ENCODE measurements around the gene EPDR1. TPM values are rescaled to one million over a fixed set of nuclear protein-coding genes. Genes with fewer than 3 reads are reported as not detected.
A peak's percentile ranks its signal among the peaks of the same experiment; 100 is the strongest.

EPDR1 gene
- polyA plus RNA-seq, 1 donor = 5.8 TPM

DNA sequence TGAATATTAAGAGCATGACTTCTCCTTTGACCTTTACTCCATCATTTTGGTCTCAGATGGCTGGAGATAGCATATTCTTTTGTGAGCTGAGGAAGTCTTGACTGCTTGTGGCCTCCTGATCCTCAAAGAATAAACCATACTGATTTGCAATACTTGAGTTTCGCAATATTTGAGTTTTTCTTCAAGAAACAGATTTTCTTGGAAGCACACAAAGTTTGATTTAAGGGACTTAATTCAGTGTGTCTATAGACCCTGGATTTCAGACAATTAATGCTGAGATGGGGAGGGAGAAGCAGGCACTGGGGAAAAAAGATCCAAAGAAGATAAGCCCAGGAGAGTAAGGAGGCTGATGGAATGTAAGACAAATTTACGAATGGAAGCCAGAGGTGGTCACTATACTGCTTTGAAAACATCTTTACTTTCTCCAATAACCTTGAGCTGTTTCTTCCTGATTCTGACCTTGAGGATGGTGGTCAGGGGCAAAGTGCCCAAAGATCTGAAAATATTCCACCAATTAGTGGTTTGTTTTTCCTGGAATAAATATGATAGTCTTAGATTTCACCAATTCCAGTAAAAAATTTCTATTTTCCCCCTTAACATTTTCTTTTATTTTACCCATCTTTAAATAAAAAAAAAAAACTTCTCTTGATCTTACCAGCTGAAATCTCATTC lies 7.5 kb downstream of the EPDR1 start:
- H3K27ac ChIP-seq (ENCODE audit: low read length) = no peak overlapping the region

DNA sequence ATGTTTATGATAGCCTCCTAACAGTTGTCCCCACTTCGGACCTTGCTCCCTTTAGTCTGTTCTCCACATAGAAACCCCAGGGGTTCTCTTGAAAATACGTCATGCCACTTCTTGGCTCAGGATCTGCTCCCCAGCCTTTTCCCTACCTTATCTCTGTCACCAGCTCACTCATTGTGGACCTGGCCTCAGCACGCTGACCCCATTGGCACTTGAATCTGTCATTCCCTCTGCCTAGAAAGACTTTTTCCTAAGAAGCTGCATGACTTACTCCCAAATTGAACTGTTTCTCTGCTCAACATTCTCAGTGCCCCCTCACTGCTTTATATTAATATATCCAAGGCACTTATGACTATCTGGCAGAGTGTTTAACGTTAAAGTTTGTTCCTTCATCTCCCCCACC lies 8.4 kb downstream of the EPDR1 start:
- Histone ChIP-seq H3K4me3 (ENCODE audit: low read length) (no peak overlapping the region), H3K9me3 (ENCODE audit: control insufficient read depth, low read depth, low read length) (no peaks in the 10 kb centered on the region), H3K27ac (ENCODE audit: low read length) (no peak overlapping the region), H3K36me3 (ENCODE audit: control insufficient read depth, insufficient read depth, low read length) (no peaks in the 10 kb centered on the region), H3K27me3 (ENCODE audit: control insufficient read depth, insufficient read depth, low read length) (peaks cover 3% of the 10 kb centered on the region), H3K4me1 (ENCODE audit: control insufficient read depth, insufficient read depth, low read length) (no peaks in the 10 kb centered on the region)
- 90% methylated on average over 1 of the region's 4 CpGs for WGBS (ENCODE audit: insufficient coverage, low lambda C conversion rate)
- DNase-seq = no peak

More for the DNA sequence above, 7.5 kb downstream of the EPDR1 start:
- no peak overlapping the region for H3K4me3 ChIP-seq (ENCODE audit: low read length)
- no peaks in the 10 kb centered on the region for H3K36me3 ChIP-seq (ENCODE audit: control insufficient read depth, insufficient read depth, low read length)
- no peak for DNase-seq
- H3K4me1 ChIP-seq (ENCODE audit: control insufficient read depth, insufficient read depth, low read length) = no peaks in the 10 kb centered on the region
- peaks cover 4% of the 10 kb centered on the region for H3K27me3 ChIP-seq (ENCODE audit: control insufficient read depth, insufficient read depth, low read length)
- 63% methylated on average over 1 of the region's 2 CpGs for WGBS (ENCODE audit: insufficient coverage, low lambda C conversion rate)
- no peaks in the 10 kb centered on the region for H3K9me3 ChIP-seq (ENCODE audit: control insufficient read depth, low read depth, low read length)

GRCh38 chr7:37930226-37930948 lies 9.9 kb downstream of the EPDR1 start:
- Histone ChIP-seq H3K4me3 (ENCODE audit: low read length) (no peak overlapping the region), H3K9me3 (ENCODE audit: control insufficient read depth, low read depth, low read length) (no peaks in the 10 kb centered on the region), H3K36me3 (ENCODE audit: control insufficient read depth, insufficient read depth, low read length) (no peaks in the 10 kb centered on the region), H3K27me3 (ENCODE audit: control insufficient read depth, insufficient read depth, low read length) (peaks cover 3% of the 10 kb centered on the region), H3K27ac (ENCODE audit: low read length) (no peak overlapping the region), H3K4me1 (ENCODE audit: control insufficient read depth, insufficient read depth, low read length) (no peaks in the 10 kb centered on the region)
- no peak for DNase-seq
- WGBS (ENCODE audit: insufficient coverage, low lambda C conversion rate) = no CpG with 5 or more reads among the region's 5 CpGs

- Histone ChIP-seq H3K4me3 (ENCODE audit: low read length) (no peak overlapping the region), H3K4me1 (ENCODE audit: control insufficient read depth, insufficient read depth, low read length) (no peaks in the 10 kb centered on the region), H3K27ac (ENCODE audit: low read length) (no peak overlapping the region), H3K9me3 (ENCODE audit: control insufficient read depth, low read depth, low read length) (no peaks in the 10 kb centered on the region), H3K36me3 (ENCODE audit: control insufficient read depth, insufficient read depth, low read length) (no peaks in the 10 kb centered on the region), H3K27me3 (ENCODE audit: control insufficient read depth, insufficient read depth, low read length) (peaks cover 3% of the 10 kb centered on the region)
- DNase-seq = no peak
- WGBS (ENCODE audit: insufficient coverage, low lambda C conversion rate) = no CpG with 5 or more reads among the region's 2 CpGs
Measured at GRCh38 chr7:37932543-37932942, 12.1 kb downstream of the EPDR1 start.

DNA sequence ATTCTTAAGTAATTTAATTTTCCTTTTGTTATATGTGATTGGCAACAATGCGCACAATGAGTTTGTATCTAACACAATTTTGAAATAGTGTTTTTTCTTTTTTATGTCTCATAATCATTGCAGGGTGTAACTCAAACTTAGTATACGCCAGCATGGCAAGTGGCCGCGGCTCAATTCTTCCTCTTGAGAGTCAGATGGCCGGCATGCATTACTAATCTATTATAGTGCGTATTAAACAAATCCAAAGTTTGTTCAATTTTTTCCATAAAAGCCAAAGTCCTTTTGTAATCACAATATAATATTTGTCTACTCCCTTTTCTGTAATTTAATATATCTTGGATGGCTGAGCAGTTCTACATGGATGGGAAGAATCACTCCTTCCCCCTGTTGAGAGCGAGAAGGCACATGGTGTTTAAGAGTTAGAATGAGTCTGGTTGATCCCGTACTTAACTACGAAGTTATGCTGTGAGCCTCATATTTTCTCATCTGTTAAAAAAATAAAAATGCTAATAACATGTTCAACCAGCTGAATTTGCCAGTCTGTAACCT lies 12.7 kb downstream of the EPDR1 start:
- DNase-seq = no peak
- WGBS (ENCODE audit: insufficient coverage, low lambda C conversion rate) = 90% methylated on average over 2 of the region's 9 CpGs
- H3K4me1 ChIP-seq (ENCODE audit: control insufficient read depth, insufficient read depth, low read length) = no peaks in the 10 kb centered on the region
- H3K4me3 ChIP-seq (ENCODE audit: low read length) = no peak overlapping the region
- no peaks in the 10 kb centered on the region for H3K9me3 ChIP-seq (ENCODE audit: control insufficient read depth, low read depth, low read length)
- H3K36me3 ChIP-seq (ENCODE audit: control insufficient read depth, insufficient read depth, low read length) = no peaks in the 10 kb centered on the region
- peaks cover 3% of the 10 kb centered on the region for H3K27me3 ChIP-seq (ENCODE audit: control insufficient read depth, insufficient read depth, low read length)
- no peak overlapping the region for H3K27ac ChIP-seq (ENCODE audit: low read length)

DNA sequence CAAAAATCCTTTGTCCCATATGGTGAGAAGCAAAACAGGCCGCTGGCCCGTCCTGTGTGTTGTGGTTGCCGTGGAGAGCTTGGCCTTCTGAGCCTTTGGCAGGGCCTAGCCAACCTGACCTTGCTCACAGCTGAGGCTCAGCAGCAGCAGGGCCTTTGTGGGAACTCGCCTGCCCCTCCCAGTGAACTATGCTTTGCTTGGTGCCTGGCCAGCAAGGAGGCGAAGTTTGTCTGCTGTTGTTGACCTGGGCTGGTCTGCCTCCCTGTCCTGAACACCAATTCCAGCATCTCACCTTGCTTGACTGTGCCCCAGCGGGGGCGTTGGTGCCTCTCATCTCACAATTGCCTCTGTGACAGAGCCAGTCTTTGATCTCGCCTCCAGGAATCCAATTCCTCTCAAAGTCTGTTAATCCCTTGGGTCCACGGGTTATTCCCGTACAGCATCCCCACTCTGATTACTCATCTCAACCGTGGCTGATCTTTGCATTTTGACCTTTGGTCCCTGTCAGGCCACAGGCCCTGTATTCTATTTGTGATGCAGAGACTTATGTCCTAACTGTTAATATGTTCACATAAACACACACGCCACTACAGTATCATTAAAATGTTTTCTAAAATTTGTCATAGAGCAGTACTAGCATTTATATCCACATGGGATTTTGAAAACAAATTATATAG lies 22.6 kb downstream of the EPDR1 start:
- Histone ChIP-seq H3K9me3 (ENCODE audit: control insufficient read depth, low read depth, low read length) (no peaks in the 10 kb centered on the region), H3K27ac (ENCODE audit: low read length) (peak overlapping the region; percentile 14), H3K4me1 (ENCODE audit: control insufficient read depth, insufficient read depth, low read length) (no peaks in the 10 kb centered on the region), H3K27me3 (ENCODE audit: control insufficient read depth, insufficient read depth, low read length) (no peaks in the 10 kb centered on the region), H3K36me3 (ENCODE audit: control insufficient read depth, insufficient read depth, low read length) (no peaks in the 10 kb centered on the region), H3K4me3 (ENCODE audit: low read length) (no peak overlapping the region)
- peak; percentile 45 to 89 for DNase-seq
- WGBS (ENCODE audit: insufficient coverage, low lambda C conversion rate) = 50% methylated on average over 1 of the region's 12 CpGs

- Histone ChIP-seq H3K27me3 (ENCODE audit: control insufficient read depth, insufficient read depth, low read length) (no peaks in the 10 kb centered on the region), H3K27ac (ENCODE audit: low read length) (no peak overlapping the region), H3K4me3 (ENCODE audit: low read length) (no peak overlapping the region), H3K4me1 (ENCODE audit: control insufficient read depth, insufficient read depth, low read length) (no peaks in the 10 kb centered on the region), H3K9me3 (ENCODE audit: control insufficient read depth, low read depth, low read length) (no peaks in the 10 kb centered on the region), H3K36me3 (ENCODE audit: control insufficient read depth, insufficient read depth, low read length) (no peaks in the 10 kb centered on the region)
- WGBS (ENCODE audit: insufficient coverage, low lambda C conversion rate) = 90% methylated on average over 2 of the region's 8 CpGs
- DNase-seq = no peak
Measured at GRCh38 chr7:37943905-37944736, 23.7 kb downstream of the EPDR1 start.

DNA sequence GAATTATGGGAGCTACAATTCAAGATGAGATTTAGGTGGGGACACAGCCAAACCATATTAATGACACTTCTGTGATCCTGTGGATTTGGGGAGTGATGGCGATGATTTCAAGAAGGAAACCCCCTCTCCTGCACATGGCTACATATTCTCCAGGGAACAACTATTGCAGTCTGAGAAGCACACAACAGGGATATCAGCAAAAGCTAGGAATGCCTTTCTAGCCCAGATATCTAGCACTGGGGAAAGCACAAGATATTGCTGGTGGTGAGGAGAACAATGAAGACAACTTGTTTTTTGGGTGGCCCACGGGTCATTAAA lies 24.3 kb downstream of the EPDR1 start:
- no CpG with 5 or more reads among the region's 2 CpGs for whole genome bisulfite sequencing (ENCODE audit: insufficient coverage, low lambda C conversion rate)
- H3K27me3 ChIP-seq (ENCODE audit: control insufficient read depth, insufficient read depth, low read length) = no peaks in the 10 kb centered on the region

GRCh38 chr7:37945336-37945735 lies 24.9 kb downstream of the EPDR1 start:
- 88% methylated on average over 1 of the region's 4 CpGs for WGBS (ENCODE audit: insufficient coverage, low lambda C conversion rate)
- H3K36me3 ChIP-seq (ENCODE audit: control insufficient read depth, insufficient read depth, low read length) = no peaks in the 10 kb centered on the region
- H3K9me3 ChIP-seq (ENCODE audit: control insufficient read depth, low read depth, low read length) = no peaks in the 10 kb centered on the region

More for the DNA sequence above, 24.3 kb downstream of the EPDR1 start:
- Histone ChIP-seq H3K27ac (ENCODE audit: low read length) (no peak overlapping the region), H3K36me3 (ENCODE audit: control insufficient read depth, insufficient read depth, low read length) (no peaks in the 10 kb centered on the region), H3K9me3 (ENCODE audit: control insufficient read depth, low read depth, low read length) (no peaks in the 10 kb centered on the region), H3K4me3 (ENCODE audit: low read length) (no peak overlapping the region), H3K4me1 (ENCODE audit: control insufficient read depth, insufficient read depth, low read length) (no peaks in the 10 kb centered on the region)
- DNase-seq = no peak

More at GRCh38 chr7:37945336-37945735, 24.9 kb downstream of the EPDR1 start:
- no peak overlapping the region for H3K27ac ChIP-seq (ENCODE audit: low read length)
- H3K27me3 ChIP-seq (ENCODE audit: control insufficient read depth, insufficient read depth, low read length) = no peaks in the 10 kb centered on the region
- no peak for DNase-seq
- H3K4me1 ChIP-seq (ENCODE audit: control insufficient read depth, insufficient read depth, low read length) = no peaks in the 10 kb centered on the region
- H3K4me3 ChIP-seq (ENCODE audit: low read length) = no peak overlapping the region

Measured in large intestine (tissue), 3 donors.